OCI-LY3 (cell line): Measurements from ENCODE around the gene C22orf39.

Experiments
- H2AFZ ChIP-seq: fragments of 200-600, 300-600 bp; shearing (Covaris generic); 2 replicates; pipeline ENCODE4 v1.6.0; 2014; ENCODE audit warnings: antibody characterized with exemption, low read depth, low read length
- H3K27ac ChIP-seq: fragments of 200-600, 300-600 bp; sonication (generic); 2 replicates; pipeline ENCODE4 v1.5.1; 2014; ENCODE audit warnings: mild to moderate bottlenecking, low read length, moderate library complexity, mixed read lengths
- H3K27me3 ChIP-seq: fragments of 200-600, 300-600 bp; sonication (generic); 2 replicates; pipeline ENCODE4 v1.6.1; 2014; ENCODE audit warnings: low read depth, low read length, mixed read lengths
- H3K36me3 ChIP-seq: fragments of 200-600, 300-600 bp; sonication (generic); replicated peaks from 2 replicates; pipeline ENCODE3; 2014; ENCODE audit warnings: low read depth, low read length, mixed read lengths
- H3K4me1 ChIP-seq: fragments of 300-600, 200-600 bp; sonication (generic); 2 replicates; pipeline ENCODE4 v1.6.1; 2014; ENCODE audit warnings: low read length, mixed read lengths
- H3K4me2 ChIP-seq: fragments of 200-600, 300-600 bp; sonication (generic); 2 replicates; pipeline ENCODE4 v1.6.1; 2014; ENCODE audit warnings: low read length, mixed read lengths
- H3K4me3 ChIP-seq: fragments of 300-600, 200-600 bp; sonication (generic); 2 replicates; pipeline ENCODE4 v1.5.1; 2014; ENCODE audit warnings: antibody characterized with exemption, mild to moderate bottlenecking, low read length, moderate library complexity
- H3K79me2 ChIP-seq: fragments of 300-600, 200-600 bp; shearing (Covaris generic); 2 replicates; pipeline ENCODE4 v1.6.1; 2014; ENCODE audit warnings: mild to moderate bottlenecking, low read length, mixed read lengths
- H3K9ac ChIP-seq: fragments of 300-600, 200-600 bp; shearing (Covaris generic); 2 replicates; pipeline ENCODE4 v1.6.0; 2014; ENCODE audit warnings: mild to moderate bottlenecking, low read length, moderate library complexity
- H3K9me3 ChIP-seq: fragments of 200-600, 300-600 bp; shearing (Covaris generic); 2 replicates; pipeline ENCODE4 v1.6.1; 2014; ENCODE audit warnings: low read length, mixed read lengths; ENCODE audit not compliant: insufficient read depth
- H4K20me1 ChIP-seq: fragments of 200-600, 300-600 bp; sonication (generic); 2 replicates; pipeline ENCODE4 v1.6.1; 2016; ENCODE audit warnings: low read length, mixed read lengths; ENCODE audit not compliant: insufficient read depth
- EZH2phosphoT487 ChIP-seq: fragments of 200-600 bp; shearing (Covaris generic); IDR thresholded peaks from 2 replicates; pipeline ENCODE4 v1.6.1; 2018; ENCODE audit warnings: antibody characterized with exemption, mixed run types, low read depth
- TF ChIP-seq, protein P1 (sequence below): fragments of 200-600, 300-600 bp; sonication (generic); IDR thresholded peaks from 2 replicates; pipeline ENCODE4 v1.5.1; 2014; ENCODE audit warnings: antibody characterized with exemption, low read length, low read depth

The C22orf39 gene

GRCh38 chr22:19419464-19420178 is 27.9 kb downstream of the C22orf39 start:
- Histone ChIP-seq H3K36me3 (peaks cover 10% of the 10 kb centered on the region), H3K4me1 (peaks cover 22% of the 10 kb centered on the region), H3K27ac (peak overlapping the region; percentile 74), H2AFZ (no peak overlapping the region), H3K4me3 (peak overlapping the region; percentile 33), H3K9me3 (no peaks in the 10 kb centered on the region), H3K27me3 (no peaks in the 10 kb centered on the region), H4K20me1 (peaks cover 66% of the 10 kb centered on the region), H3K4me2 (peak overlapping the region; percentile 64), H3K79me2 (peaks cover 99% of the 10 kb centered on the region), H3K9ac (peak overlapping the region; percentile 36)
- no peak for TF ChIP-seq EZH2phosphoT487

DNA sequence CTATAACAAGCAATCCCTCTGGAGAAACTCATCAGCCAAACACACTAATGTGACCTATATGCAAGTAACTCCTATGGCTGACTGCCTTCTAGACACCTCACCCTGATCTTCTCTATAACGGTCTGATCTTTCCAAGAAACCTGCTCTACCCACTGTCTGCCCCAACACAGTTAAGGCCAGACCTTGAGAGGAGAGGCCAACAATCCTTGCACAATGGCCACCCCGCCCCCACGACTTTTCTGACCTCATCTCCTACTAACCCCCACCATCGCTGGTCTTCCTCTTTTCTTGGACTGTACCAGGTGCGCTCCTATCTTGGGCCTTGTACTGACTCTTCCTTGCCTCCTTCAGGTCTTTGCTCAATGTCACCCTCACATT is 28.4 kb downstream of the C22orf39 start:
- Histone ChIP-seq H3K27ac (peak overlapping the region; percentile 74), H2AFZ (no peak overlapping the region), H3K9ac (peak overlapping the region; percentile 36), H3K9me3 (no peaks in the 10 kb centered on the region), H3K4me2 (peak overlapping the region; percentile 64), H3K4me1 (peaks cover 22% of the 10 kb centered on the region), H4K20me1 (peaks cover 64% of the 10 kb centered on the region), H3K79me2 (peaks cover 99% of the 10 kb centered on the region), H3K4me3 (peak overlapping the region; percentile 33), H3K27me3 (no peaks in the 10 kb centered on the region), H3K36me3 (peaks cover 10% of the 10 kb centered on the region)
- no peak for TF ChIP-seq EZH2phosphoT487
- TF ChIP-seq, protein P1, sequence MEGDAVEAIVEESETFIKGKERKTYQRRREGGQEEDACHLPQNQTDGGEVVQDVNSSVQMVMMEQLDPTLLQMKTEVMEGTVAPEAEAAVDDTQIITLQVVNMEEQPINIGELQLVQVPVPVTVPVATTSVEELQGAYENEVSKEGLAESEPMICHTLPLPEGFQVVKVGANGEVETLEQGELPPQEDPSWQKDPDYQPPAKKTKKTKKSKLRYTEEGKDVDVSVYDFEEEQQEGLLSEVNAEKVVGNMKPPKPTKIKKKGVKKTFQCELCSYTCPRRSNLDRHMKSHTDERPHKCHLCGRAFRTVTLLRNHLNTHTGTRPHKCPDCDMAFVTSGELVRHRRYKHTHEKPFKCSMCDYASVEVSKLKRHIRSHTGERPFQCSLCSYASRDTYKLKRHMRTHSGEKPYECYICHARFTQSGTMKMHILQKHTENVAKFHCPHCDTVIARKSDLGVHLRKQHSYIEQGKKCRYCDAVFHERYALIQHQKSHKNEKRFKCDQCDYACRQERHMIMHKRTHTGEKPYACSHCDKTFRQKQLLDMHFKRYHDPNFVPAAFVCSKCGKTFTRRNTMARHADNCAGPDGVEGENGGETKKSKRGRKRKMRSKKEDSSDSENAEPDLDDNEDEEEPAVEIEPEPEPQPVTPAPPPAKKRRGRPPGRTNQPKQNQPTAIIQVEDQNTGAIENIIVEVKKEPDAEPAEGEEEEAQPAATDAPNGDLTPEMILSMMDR = no peak

- peaks cover 72% of the 10 kb centered on the region for H3K79me2 ChIP-seq
- H3K27ac ChIP-seq = no peak overlapping the region
- no peaks in the 10 kb centered on the region for H3K27me3 ChIP-seq
- no peak overlapping the region for H3K4me2 ChIP-seq
- H3K9ac ChIP-seq = no peak overlapping the region
- peaks cover 23% of the 10 kb centered on the region for H3K36me3 ChIP-seq
- no peak overlapping the region for H3K4me3 ChIP-seq
- H3K4me1 ChIP-seq = no peaks in the 10 kb centered on the region
- TF ChIP-seq, protein P1 = no peak
- TF ChIP-seq EZH2phosphoT487 = no peak
- peaks cover 46% of the 10 kb centered on the region for H4K20me1 ChIP-seq
- no peaks in the 10 kb centered on the region for H3K9me3 ChIP-seq
- no peak overlapping the region for H2AFZ ChIP-seq
Observed at GRCh38 chr22:19412923-19413322, 34.6 kb downstream of the C22orf39 start.

GRCh38 chr22:19412478-19412877 is 35.0 kb downstream of the C22orf39 start:
- no peaks in the 10 kb centered on the region for H3K4me1 ChIP-seq
- peaks cover 68% of the 10 kb centered on the region for H3K79me2 ChIP-seq
- no peak overlapping the region for H3K4me2 ChIP-seq
- H3K4me3 ChIP-seq = no peak overlapping the region
- H3K9me3 ChIP-seq = no peaks in the 10 kb centered on the region
- no peak overlapping the region for H3K27ac ChIP-seq
- H3K27me3 ChIP-seq = no peaks in the 10 kb centered on the region
- H4K20me1 ChIP-seq = peaks cover 46% of the 10 kb centered on the region
- TF ChIP-seq EZH2phosphoT487 = no peak
- TF ChIP-seq, protein P1 = no peak
- no peak overlapping the region for H2AFZ ChIP-seq
- no peak overlapping the region for H3K9ac ChIP-seq
- peaks cover 23% of the 10 kb centered on the region for H3K36me3 ChIP-seq
